HG02840 (cell line): Measurements from ENCODE around the gene ABHD4.

ENCODE experiments used
- ATAC-seq: cut with Tn5 transposase; IDR thresholded peaks from one replicate; pipeline ENCODE4 v1.9.1; 2021; ENCODE audit warnings: mild to moderate bottlenecking, moderate library complexity, moderate number of reproducible peaks; ENCODE audit not compliant: unreplicated experiment, low FRiP score

ABHD4 gene

DNA sequence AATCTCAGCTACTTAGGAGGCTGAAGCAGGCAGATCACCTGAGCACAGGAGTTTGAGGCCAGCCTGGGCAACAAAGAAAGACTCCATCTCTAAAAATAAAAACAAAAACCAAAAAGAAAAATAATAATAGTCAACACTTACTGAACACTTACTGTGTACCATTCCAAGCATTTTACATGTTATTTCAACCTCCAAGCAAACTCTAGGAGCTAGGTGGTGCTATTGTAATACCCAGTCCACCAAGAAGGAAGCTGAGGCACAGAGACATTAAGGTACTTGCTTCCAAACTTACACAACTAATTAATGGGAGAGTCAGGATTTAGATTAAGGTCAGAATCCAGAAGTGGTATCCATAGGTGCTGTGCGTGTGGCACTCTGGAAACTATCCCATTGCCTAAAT, 59.8 kb downstream of the ABHD4 start:
- no peak for ATAC-seq

DNA sequence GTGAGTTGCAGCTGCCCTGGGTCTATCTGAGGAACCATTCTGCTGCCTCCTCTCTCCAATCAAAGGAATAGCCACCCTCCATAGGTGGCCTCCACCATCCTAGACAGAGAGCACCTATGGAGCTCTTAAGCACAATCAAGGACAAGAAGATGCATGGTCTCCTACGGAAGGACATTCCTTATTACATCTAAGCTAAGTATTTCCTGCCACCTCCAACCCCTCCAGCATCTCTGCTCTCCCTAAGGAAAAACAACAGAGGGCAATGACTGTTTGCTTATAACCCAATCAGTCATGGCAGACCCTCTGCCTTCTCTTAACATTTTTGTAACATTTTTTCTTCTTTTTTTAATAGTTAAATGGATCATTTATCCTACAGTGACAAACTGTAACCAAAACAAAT, 60.8 kb downstream of the ABHD4 start:
- ATAC-seq: no peak

DNA sequence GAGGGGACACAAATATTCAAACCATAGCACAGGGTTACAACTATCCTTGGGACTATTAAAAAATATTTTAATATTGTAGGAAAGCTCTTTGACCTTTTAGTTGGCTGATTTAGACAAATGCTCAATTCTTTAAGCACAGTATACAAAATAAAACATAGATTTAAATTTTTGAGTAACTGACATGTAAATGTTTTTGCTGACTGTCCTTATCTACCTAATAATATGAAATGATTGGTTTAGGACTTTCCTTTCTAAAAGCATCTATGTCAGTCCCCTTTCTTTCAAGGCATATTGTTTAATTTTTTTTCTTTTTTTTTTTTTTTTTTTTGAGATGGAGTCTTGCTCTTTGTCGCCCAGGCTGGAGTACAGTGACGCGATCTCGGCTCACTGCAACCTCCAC, 62.6 kb downstream of the ABHD4 start:
- no peak for ATAC-seq
